Psoas muscle (tissue), 8 donors: Measurements from ENCODE around the gene C1orf141. TPM values are rescaled to one million over a fixed set of nuclear protein-coding genes. Genes with fewer than 3 reads are reported as not detected.
A peak's percentile ranks its signal among the peaks of the same experiment; 100 is the strongest.

Experiments used
- ATAC-seq, 4 donors: fragments of 200-7000 bp; cut with Tn5 transposase; one replicate each; pipeline ENCODE4 v1.9.1; 2020; ENCODE audit warnings: moderate library complexity in 3 of 4, mild to moderate bottlenecking in 2 of 4
- DNase-seq, 2 donors: peaks; one replicate each; pipeline ENCODE4 v3.0.0-alpha.2; 2020
- H3K27ac ChIP-seq: fragments of 200-600 bp; one replicate; pipeline ENCODE4 v1.8.0; 2022
- H3K27me3 ChIP-seq, 3 donors: fragments of 200-600 bp in 1 of 3; one replicate each; pipeline versions ENCODE4 v1.6.1 to v1.8.0; 2013 to 2022; ENCODE audit warnings: low read length in 2 of 3, mild to moderate bottlenecking in 2 of 3, moderate library complexity in 1 of 3; ENCODE audit not compliant: insufficient read depth in 3 of 3
- H3K36me3 ChIP-seq, 2 donors: fragments of 200-600 bp in 1 of 2; one replicate each; pipeline versions ENCODE4 v1.6.1 to v1.8.0; 2013 to 2022; ENCODE audit warnings: low read depth in 1 of 2, mild to moderate bottlenecking in 1 of 2, moderate library complexity in 1 of 2; ENCODE audit not compliant: insufficient read depth in 1 of 2
- H3K4me1 ChIP-seq: fragments of 200-600 bp; one replicate; pipeline ENCODE4 v1.8.0; 2022
- H3K4me3 ChIP-seq: fragments of 200-600 bp; one replicate; pipeline ENCODE4 v1.8.0; 2022; ENCODE audit warnings: mild to moderate bottlenecking
- H3K9me3 ChIP-seq: fragments of 200-600 bp; one replicate; pipeline ENCODE4 v1.8.0; 2022
- WGBS, 3 donors: extraction: QIAGEN DNeasy Blood & Tissue Kit; methylation state at CpG; one replicate each; pipeline versions ENCODE4 v1.1.6 to v1.1.7; 2013; 5-methylcytosine and 5-hydroxymethylcytosine counted together
- intact Hi-C, 2 donors: fragments of 100-400 bp; cut with DNase I; formaldehyde crosslinking; loops; one replicate each; pipeline versions ENCODE4 v1.11.0 to v1.14.2; 2022
- polyA plus RNA-seq, 3 donors: library from polyadenylated mRNA; stranded (reverse); fragments of 200-250 nt; gene quantifications; one replicate each; pipeline ENCODE4 v1.2.3, GENCODE V29; 2013
- total RNA-seq, 4 donors: library from RNA; stranded (reverse); fragmentation: NEBNext Ultra II Directional in 2 of 4; extraction: Animal tissue kit (Norgen Biotek cat#: 25700) in 2 of 4; gene quantifications; one replicate each; pipeline versions ENCODE4 v1.2.1 to v1.2.4, GENCODE V29; 2021 to 2023
- TF ChIP-seq, protein P1 (sequence below): fragments of 200-600 bp; IDR thresholded peaks from one replicate; pipeline ENCODE4 v1.8.0; 2022; ENCODE audit warnings: antibody characterized with exemption
- donor health status: healthy with polysubstance abuse.
- donor health status: DM: no; HTN: no; CAD: no; lungs with moderate emphysema.
- donor health status: Bipolar disorder and iron deficiency.
- donor health status: healthy.
- donor health status: DM: yes; HTN: yes; CAD: no.
- donor health status: DM: no; HTN: no; CAD: no.
- donor health status: DM: no; HTN: no; CAD: no.
- donor health status: DM: yes; HTN: yes; CAD: no.

The C1orf141 gene
- total and polyA plus RNA-seq, 7 donors, result not detected

- no peaks in the 10 kb centered on the region for H3K27me3 ChIP-seq
- no peak overlapping the region for H3K4me3 ChIP-seq
- TF ChIP-seq, protein P1, sequence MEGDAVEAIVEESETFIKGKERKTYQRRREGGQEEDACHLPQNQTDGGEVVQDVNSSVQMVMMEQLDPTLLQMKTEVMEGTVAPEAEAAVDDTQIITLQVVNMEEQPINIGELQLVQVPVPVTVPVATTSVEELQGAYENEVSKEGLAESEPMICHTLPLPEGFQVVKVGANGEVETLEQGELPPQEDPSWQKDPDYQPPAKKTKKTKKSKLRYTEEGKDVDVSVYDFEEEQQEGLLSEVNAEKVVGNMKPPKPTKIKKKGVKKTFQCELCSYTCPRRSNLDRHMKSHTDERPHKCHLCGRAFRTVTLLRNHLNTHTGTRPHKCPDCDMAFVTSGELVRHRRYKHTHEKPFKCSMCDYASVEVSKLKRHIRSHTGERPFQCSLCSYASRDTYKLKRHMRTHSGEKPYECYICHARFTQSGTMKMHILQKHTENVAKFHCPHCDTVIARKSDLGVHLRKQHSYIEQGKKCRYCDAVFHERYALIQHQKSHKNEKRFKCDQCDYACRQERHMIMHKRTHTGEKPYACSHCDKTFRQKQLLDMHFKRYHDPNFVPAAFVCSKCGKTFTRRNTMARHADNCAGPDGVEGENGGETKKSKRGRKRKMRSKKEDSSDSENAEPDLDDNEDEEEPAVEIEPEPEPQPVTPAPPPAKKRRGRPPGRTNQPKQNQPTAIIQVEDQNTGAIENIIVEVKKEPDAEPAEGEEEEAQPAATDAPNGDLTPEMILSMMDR, result no peak
- peak overlapping the region; percentile 78 for H3K27ac ChIP-seq
- no peaks in the 10 kb centered on the region for H3K9me3 ChIP-seq
- WGBS, 3 donors, result 79 to 91% (median 86%) methylated on average over 3 of the region's 3 CpGs
- H3K36me3 ChIP-seq, result peaks cover 14 to 78% of the 10 kb centered on the region in 2 donors
- ATAC-seq, result no peak
- DNase-seq, result no peak
- intact Hi-C loops, result no loop called here
- H3K4me1 ChIP-seq, result peaks cover 23% of the 10 kb centered on the region
These were observed 91.4 kb downstream of the C1orf141 start for GRCh38 chr1:67043366-67043765.

Other genes with a start within 250 kb of the C1orf141 start
- gene DNAI4, start 210.1 kb downstream of the C1orf141 start, total RNA-seq, result 1 to 10 TPM; 4.5 to 6.5 (median 5.3) TPM
- gene DNAI4, start 210.1 kb downstream of the C1orf141 start, polyA plus RNA-seq, result under 1 TPM; 0.18 to 0.43 (median 0.21) TPM
- gene MIER1, start 210.0 kb downstream of the C1orf141 start, total RNA-seq, result 10 to 100 TPM; 12.9 to 18.9 (median 15.2) TPM
- gene MIER1, start 210.0 kb downstream of the C1orf141 start, polyA plus RNA-seq, result 10 to 100 TPM in 2 of 3 donors, 1 to 10 TPM in 1; 6.4 to 13.1 (median 10.5) TPM
- 1 to 10 TPM; 5.1 to 6.8 (median 6.3) TPM for gene SLC35D1, start 80.8 kb downstream of the C1orf141 start, total RNA-seq
- gene SLC35D1, start 80.8 kb downstream of the C1orf141 start, polyA plus RNA-seq, result 1 to 10 TPM; 2.5 to 7.0 (median 3.8) TPM
- not detected for gene IL23R, start 31.5 kb upstream of the C1orf141 start, total RNA-seq
- gene IL23R, start 31.5 kb upstream of the C1orf141 start, polyA plus RNA-seq, result not detected
- gene IL12RB2, start 172.9 kb upstream of the C1orf141 start, total RNA-seq, result 1 to 10 TPM; 2.0 to 9.5 (median 5.1) TPM
- gene IL12RB2, start 172.9 kb upstream of the C1orf141 start, polyA plus RNA-seq, result 1 to 10 TPM in 1 of 3 donors, under 1 TPM in 2; 0.13 to 6.5 (median 0.67) TPM